HepG2 (cell line): ENCODE measurements around the gene DLL4. TPM values are rescaled to one million over a fixed set of nuclear protein-coding genes. Genes with fewer than 3 reads are reported as not detected.

Experiments used
- BCL6 ChIP-seq: IDR thresholded peaks from 2 replicates; pipeline ENCODE4 v1.6.1; 2016; ENCODE audit warnings: missing genetic modification reagents, missing compliant biosample characterization
- CERS6 ChIP-seq: sonication (generic); formaldehyde crosslinking; IDR thresholded peaks from 2 replicates; pipeline ENCODE4 v1.5.0; 2020; ENCODE audit warnings: missing genetic modification reagents
- HNRNPK ChIP-seq: fragments of 200-400 bp; formaldehyde crosslinking; IDR thresholded peaks from 2 replicates; pipeline ENCODE4 v1.6.1; 2018; ENCODE audit warnings: low read length, low read depth, moderate library complexity, mild to moderate bottlenecking; ENCODE audit not compliant: poor library complexity, severe bottlenecking
- MLXIP ChIP-seq: sonication (generic); formaldehyde crosslinking; IDR thresholded peaks from 2 replicates; pipeline ENCODE4 v1.9.0; 2021; ENCODE audit warnings: missing genetic modification reagents, borderline replicate concordance
- NFE2 ChIP-seq: sonication (generic); formaldehyde crosslinking; IDR thresholded peaks from 2 replicates; pipeline ENCODE4 v1.4.0; 2020; ENCODE audit warnings: missing genetic modification reagents
- PCBP2 ChIP-seq: fragments of 200-400 bp; formaldehyde crosslinking; optimal IDR thresholded peaks from 2 replicates; pipeline ENCODE3; 2018; ENCODE audit warnings: low read length, low read depth; ENCODE audit not compliant: poor library complexity, severe bottlenecking
- SOX6 ChIP-seq, 2 experiments: fragments of 450-650 bp in 1 of 2; sonication (generic) in 1 of 2; formaldehyde crosslinking in 1 of 2; IDR thresholded peaks; 2 replicates each; pipeline versions ENCODE4 v1.4.0 to v1.6.1; 2017 to 2020; ENCODE audit warnings: antibody characterized with exemption in 1 of 2, mild to moderate bottlenecking in 1 of 2, missing genetic modification reagents in 1 of 2
- TCF7L2 ChIP-seq: IDR thresholded peaks from 2 replicates; pipeline ENCODE4 v1.6.1; 2011; ENCODE audit warnings: mild to moderate bottlenecking, low read depth, low read length, moderate library complexity
- ZBTB37 ChIP-seq: sonication (generic); formaldehyde crosslinking; IDR thresholded peaks from 2 replicates; pipeline ENCODE4 v1.4.0; 2020; ENCODE audit warnings: mild to moderate bottlenecking, missing genetic modification reagents
- ZMAT5 ChIP-seq: sonication (generic); formaldehyde crosslinking; IDR thresholded peaks from 2 replicates; pipeline ENCODE4 v1.5.0; 2020; ENCODE audit warnings: mild to moderate bottlenecking, low read depth, missing genetic modification reagents, borderline replicate concordance
- ZNF235 ChIP-seq: sonication (generic); formaldehyde crosslinking; IDR thresholded peaks from 2 replicates; pipeline ENCODE4 v1.8.1; 2023; ENCODE audit warnings: mild to moderate bottlenecking, missing genetic modification reagents, borderline replicate concordance
- ZNF556 ChIP-seq: sonication (generic); formaldehyde crosslinking; IDR thresholded peaks from 2 replicates; pipeline ENCODE4 v1.4.0; 2020; ENCODE audit warnings: mild to moderate bottlenecking, missing genetic modification reagents, borderline replicate concordance
- ZNF883 ChIP-seq: sonication (generic); formaldehyde crosslinking; IDR thresholded peaks from 2 replicates; pipeline ENCODE4 v1.5.1; 2020; ENCODE audit warnings: mild to moderate bottlenecking, missing genetic modification reagents; ENCODE audit errors: not compliant biosample characterization
- ZNF891 ChIP-seq: sonication (generic); formaldehyde crosslinking; IDR thresholded peaks from 2 replicates; pipeline ENCODE4 v1.5.0; 2020; ENCODE audit warnings: mild to moderate bottlenecking, missing genetic modification reagents
- ZSCAN12 ChIP-seq: sonication (generic); formaldehyde crosslinking; IDR thresholded peaks from 2 replicates; pipeline ENCODE4 v1.9.0; 2021; ENCODE audit warnings: mild to moderate bottlenecking, missing genetic modification reagents
- ZSCAN29 ChIP-seq: sonication (generic); formaldehyde crosslinking; conservative IDR thresholded peaks from 2 replicates; pipeline ENCODE4 v1.4.0; 2020; ENCODE audit warnings: mild to moderate bottlenecking, missing genetic modification reagents
- polyA plus RNA-seq, 8 experiments: library from polyadenylated mRNA; depleted of rRNA in 3 of 8; stranded (reverse) in 7 of 8; unstranded in 1 of 8; fragments of >200 nt; fragmentation: Illumina TruSeq in 4 of 8; extraction: Trizol in 4 of 8; gene quantifications; 2 replicates each; pipeline versions ENCODE4 v1.2.1 to v1.2.3, GENCODE V29; 2011 to 2016; ENCODE audit warnings: low read depth in 4 of 8, missing spikeins in 1 of 8, mixed read lengths in 1 of 8; ENCODE audit not compliant: insufficient read depth in 1 of 8
- total RNA-seq, 5 experiments: library from RNA; depleted of rRNA; stranded (reverse); fragments of >200 nt; fragmentation: Illumina TruSeq; extraction: Trizol; gene quantifications; 2 replicates each; pipeline ENCODE4 v1.2.3, GENCODE V29; 2016; ENCODE audit warnings: low read depth in 1 of 5

Gene DLL4
- total and polyA plus RNA-seq, 2 of the 13 experiments (the other 11 are each of a cell fraction or from before 2014, with no cell fraction given): 0.20 to 0.25 TPM

- TF ChIP-seq MLXIP (CRISPR knock-in tag) (no peak), ZSCAN29 (CRISPR knock-in tag) (no peak), SOX6 (IDR thresholded peaks at IDR 0.05) (no peak), SOX6 (CRISPR knock-in tag; IDR thresholded peaks at IDR 0.05) (peak; percentile 53), TCF7L2 (no peak), ZNF883 (CRISPR knock-in tag) (peak; percentile 61), ZMAT5 (no peak), BCL6 (CRISPR knock-in tag) (peak; percentile 10; the same call in 1 of the 2 replicates), PCBP2 (no peak), NFE2 (no peak), ZNF891 (CRISPR knock-in tag) (peak; percentile 23; the same call in 1 of the 2 replicates), HNRNPK (peak; percentile 66), CERS6 (no peak), ZBTB37 (CRISPR knock-in tag) (no peak), ZSCAN12 (CRISPR knock-in tag) (no peak), ZNF556 (0 out of 2 replicates have a peak, but pooled peaks have one; percentile 20), ZNF235 (CRISPR knock-in tag) (no peak)
Measured at GRCh38 chr15:40893733-40894680, 35.1 kb upstream of the DLL4 start, which contains the start of gene VPS18 (continued).
